GM12878 (cell line): ENCODE results near the gene IKBKG. TPM values are rescaled to one million over a fixed set of nuclear protein-coding genes. Genes with fewer than 3 reads are reported as not detected.

Experiments used
- CHD2 ChIP-seq: IDR thresholded peaks from 2 replicates; pipeline ENCODE4 v1.6.1; 2011; ENCODE audit warnings: low read depth, low read length, improper control_type of control experiment, borderline replicate concordance
- CHD4 ChIP-seq: fragments of 200-600 bp; sonication (generic); IDR thresholded peaks from 2 replicates; pipeline ENCODE4 v1.6.1; 2016; ENCODE audit warnings: mild to moderate bottlenecking
- EGR1 ChIP-seq, 2 experiments: IDR thresholded peaks; 1 replicate in 1 of 2; 2 replicates in 1 of 2; pipeline ENCODE4 v1.6.1; 2011 to 2012; ENCODE audit warnings: low read depth in 2 of 2, low read length in 2 of 2, borderline replicate concordance in 1 of 2, mild to moderate bottlenecking in 1 of 2, moderate library complexity in 1 of 2
- FOXK2 ChIP-seq: fragments of 450-650 bp; IDR thresholded peaks from 2 replicates; pipeline ENCODE4 v1.6.1; 2017; ENCODE audit warnings: mild to moderate bottlenecking, moderate library complexity
- IKZF1 ChIP-seq: fragments of 450-650 bp; conservative IDR thresholded peaks from 2 replicates; pipeline ENCODE4 v1.6.1; 2017; ENCODE audit warnings: antibody characterized with exemption, mild to moderate bottlenecking
- IRF3 ChIP-seq: fragments of 450-650 bp; IDR thresholded peaks from 2 replicates; pipeline ENCODE4 v1.6.1; 2014; ENCODE audit warnings: mild to moderate bottlenecking
- MLLT1 ChIP-seq: fragments of 450-650 bp; IDR thresholded peaks from 2 replicates; pipeline ENCODE4 v1.6.1; 2016; ENCODE audit warnings: mild to moderate bottlenecking
- PAX5 ChIP-seq: IDR thresholded peaks from 2 replicates; pipeline ENCODE4 v1.6.1; 2011; ENCODE audit warnings: low read depth, low read length, borderline replicate concordance
- POLR2AphosphoS2 ChIP-seq: IDR thresholded peaks from 2 replicates; pipeline ENCODE4 v1.6.1; 2011; ENCODE audit warnings: low read depth, mild to moderate bottlenecking, low read length, improper control_type of control experiment, moderate library complexity
- SIX5 ChIP-seq: IDR thresholded peaks from 2 replicates; pipeline ENCODE4 v1.6.1; 2011; ENCODE audit warnings: mild to moderate bottlenecking, low read depth, low read length, moderate library complexity; ENCODE audit not compliant: severe bottlenecking
- ZNF592 ChIP-seq: fragments of 450-650 bp; IDR thresholded peaks from 2 replicates; pipeline ENCODE4 v1.6.1; 2017; ENCODE audit warnings: mild to moderate bottlenecking, moderate library complexity
- polyA plus RNA-seq, 11 experiments: library from polyadenylated mRNA; depleted of rRNA in 4 of 11; unstranded in 6 of 11; stranded (reverse) in 5 of 11; fragments of >200 nt; fragmentation: Nextera tagmentation in 4 of 11; fragmentation: Illumina TruSeq in 1 of 11; extraction: Ambion mirVana in 4 of 11; extraction: Trizol in 1 of 11; gene quantifications; 1 replicate in 1 of 11; 2 replicates in 10 of 11; pipeline versions ENCODE4 v1.2.1 to v1.2.3, GENCODE V29; 2011 to 2016; ENCODE audit warnings: inconsistent platforms in 2 of 11, missing spikeins in 2 of 11, low read depth in 1 of 11
- total RNA-seq, 4 experiments: library from RNA; depleted of rRNA in 3 of 4; stranded (reverse); fragments of >200 nt in 3 of 4; fragmentation: Illumina TruSeq in 1 of 4; extraction: Trizol in 1 of 4; gene quantifications; 2 replicates each; pipeline versions ENCODE4 v1.2.1 to v1.2.3, GENCODE V29; 2013 to 2021
- TF ChIP-seq, protein P1 (sequence below), 3 experiments: IDR thresholded peaks in 2 of 3; conservative IDR thresholded peaks in 1 of 3; 2 replicates each; pipeline ENCODE4 v1.5.1; 2011; ENCODE audit warnings: low read depth in 3 of 3, low read length in 3 of 3, mild to moderate bottlenecking in 3 of 3, control low read depth in 2 of 3, moderate library complexity in 2 of 3, inconsistent platforms in 1 of 3, mixed read lengths in 1 of 3; ENCODE audit not compliant: control insufficient read depth in 2 of 3, insufficient read depth in 1 of 3; ENCODE audit errors: extremely low read depth in 1 of 3
- TF ChIP-seq, protein P2 (sequence below): fragments of 450-650 bp; IDR thresholded peaks from 2 replicates; pipeline ENCODE4 v1.6.1; 2016; ENCODE audit warnings: mild to moderate bottlenecking
- TF ChIP-seq, protein P3 (sequence below): fragments of 450-650 bp; IDR thresholded peaks from 2 replicates; pipeline ENCODE4 v1.6.1; 2018; ENCODE audit warnings: mild to moderate bottlenecking, low read depth, moderate library complexity; ENCODE audit not compliant: partially characterized antibody

Gene IKBKG
- total and polyA plus RNA-seq, 10 of the 15 experiments (the other 5 are each of a cell fraction or from before 2014, with no cell fraction given): 0.35 to 30.7 (median 16.7) TPM

GRCh38 chrX:154547245-154548027 is at the start of gene IKBKG (continued):
- TF ChIP-seq, protein P1, sequence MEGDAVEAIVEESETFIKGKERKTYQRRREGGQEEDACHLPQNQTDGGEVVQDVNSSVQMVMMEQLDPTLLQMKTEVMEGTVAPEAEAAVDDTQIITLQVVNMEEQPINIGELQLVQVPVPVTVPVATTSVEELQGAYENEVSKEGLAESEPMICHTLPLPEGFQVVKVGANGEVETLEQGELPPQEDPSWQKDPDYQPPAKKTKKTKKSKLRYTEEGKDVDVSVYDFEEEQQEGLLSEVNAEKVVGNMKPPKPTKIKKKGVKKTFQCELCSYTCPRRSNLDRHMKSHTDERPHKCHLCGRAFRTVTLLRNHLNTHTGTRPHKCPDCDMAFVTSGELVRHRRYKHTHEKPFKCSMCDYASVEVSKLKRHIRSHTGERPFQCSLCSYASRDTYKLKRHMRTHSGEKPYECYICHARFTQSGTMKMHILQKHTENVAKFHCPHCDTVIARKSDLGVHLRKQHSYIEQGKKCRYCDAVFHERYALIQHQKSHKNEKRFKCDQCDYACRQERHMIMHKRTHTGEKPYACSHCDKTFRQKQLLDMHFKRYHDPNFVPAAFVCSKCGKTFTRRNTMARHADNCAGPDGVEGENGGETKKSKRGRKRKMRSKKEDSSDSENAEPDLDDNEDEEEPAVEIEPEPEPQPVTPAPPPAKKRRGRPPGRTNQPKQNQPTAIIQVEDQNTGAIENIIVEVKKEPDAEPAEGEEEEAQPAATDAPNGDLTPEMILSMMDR (IDR thresholded peaks at IDR 0.05 in 2 of 3, conservative IDR thresholded peaks at IDR 0.05 in 1 of 3; ENCODE audit: control insufficient read depth in 2 of 3, extremely low read depth in 1 of 3, insufficient read depth in 1 of 3, low read depth in 3 of 3, low read length in 3 of 3): no peak
- no peak for TF ChIP-seq SIX5
- peak in 1 of 2 experiments; percentile 69; a peak in 2 of 3 replicates for TF ChIP-seq EGR1 (IDR thresholded peaks at IDR 0.05; ENCODE audit: borderline replicate concordance in 1 of 2, low read depth in 2 of 2, low read length in 2 of 2)
- TF ChIP-seq, protein P2, sequence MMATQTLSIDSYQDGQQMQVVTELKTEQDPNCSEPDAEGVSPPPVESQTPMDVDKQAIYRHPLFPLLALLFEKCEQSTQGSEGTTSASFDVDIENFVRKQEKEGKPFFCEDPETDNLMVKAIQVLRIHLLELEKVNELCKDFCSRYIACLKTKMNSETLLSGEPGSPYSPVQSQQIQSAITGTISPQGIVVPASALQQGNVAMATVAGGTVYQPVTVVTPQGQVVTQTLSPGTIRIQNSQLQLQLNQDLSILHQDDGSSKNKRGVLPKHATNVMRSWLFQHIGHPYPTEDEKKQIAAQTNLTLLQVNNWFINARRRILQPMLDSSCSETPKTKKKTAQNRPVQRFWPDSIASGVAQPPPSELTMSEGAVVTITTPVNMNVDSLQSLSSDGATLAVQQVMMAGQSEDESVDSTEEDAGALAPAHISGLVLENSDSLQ: peak; percentile 84
- TF ChIP-seq PAX5: peak; percentile 72; the same call in 1 of the 2 replicates
- no peak for TF ChIP-seq POLR2AphosphoS2
- TF ChIP-seq ZNF592: no peak
- no peak for TF ChIP-seq CHD4
- peak; percentile 19; the same call in 1 of the 2 replicates for TF ChIP-seq FOXK2
- peak; percentile 86 for TF ChIP-seq CHD2
- TF ChIP-seq IRF3: no peak
- TF ChIP-seq, protein P3, sequence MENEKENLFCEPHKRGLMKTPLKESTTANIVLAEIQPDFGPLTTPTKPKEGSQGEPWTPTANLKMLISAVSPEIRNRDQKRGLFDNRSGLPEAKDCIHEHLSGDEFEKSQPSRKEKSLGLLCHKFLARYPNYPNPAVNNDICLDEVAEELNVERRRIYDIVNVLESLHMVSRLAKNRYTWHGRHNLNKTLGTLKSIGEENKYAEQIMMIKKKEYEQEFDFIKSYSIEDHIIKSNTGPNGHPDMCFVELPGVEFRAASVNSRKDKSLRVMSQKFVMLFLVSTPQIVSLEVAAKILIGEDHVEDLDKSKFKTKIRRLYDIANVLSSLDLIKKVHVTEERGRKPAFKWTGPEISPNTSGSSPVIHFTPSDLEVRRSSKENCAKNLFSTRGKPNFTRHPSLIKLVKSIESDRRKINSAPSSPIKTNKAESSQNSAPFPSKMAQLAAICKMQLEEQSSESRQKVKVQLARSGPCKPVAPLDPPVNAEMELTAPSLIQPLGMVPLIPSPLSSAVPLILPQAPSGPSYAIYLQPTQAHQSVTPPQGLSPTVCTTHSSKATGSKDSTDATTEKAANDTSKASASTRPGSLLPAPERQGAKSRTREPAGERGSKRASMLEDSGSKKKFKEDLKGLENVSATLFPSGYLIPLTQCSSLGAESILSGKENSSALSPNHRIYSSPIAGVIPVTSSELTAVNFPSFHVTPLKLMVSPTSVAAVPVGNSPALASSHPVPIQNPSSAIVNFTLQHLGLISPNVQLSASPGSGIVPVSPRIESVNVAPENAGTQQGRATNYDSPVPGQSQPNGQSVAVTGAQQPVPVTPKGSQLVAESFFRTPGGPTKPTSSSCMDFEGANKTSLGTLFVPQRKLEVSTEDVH: peak; percentile 86
- TF ChIP-seq IKZF1: peak; percentile 75
- peak; percentile 46; the same call in 1 of the 2 replicates for TF ChIP-seq MLLT1
